Tibial artery (tissue), 4 donors: ENCODE results near the gene HIPK2.

Source experiments
- DNase-seq, 2 donors: peaks; one replicate each; pipeline ENCODE4 v3.0.0-alpha.2; 2019
- H3K27ac ChIP-seq, 2 donors: fragments of 200-600 bp; sonication (generic) in 1 of 2; 1 replicate in 1 of 2; 2 replicates in 1 of 2; pipeline ENCODE4 v1.5.1; 2018 to 2019; ENCODE audit warnings: mild to moderate bottlenecking in 1 of 2
- H3K27me3 ChIP-seq, 2 donors: fragments of 200-600 bp; sonication (generic) in 1 of 2; one replicate each; pipeline versions ENCODE4 v1.5.1 to v1.6.0; 2016 to 2019
- H3K36me3 ChIP-seq, 3 donors: fragments of 200-600 bp; sonication (generic) in 2 of 3; one replicate each; pipeline ENCODE4 v1.5.1; 2016 to 2019; ENCODE audit warnings: mild to moderate bottlenecking in 2 of 3
- H3K4me1 ChIP-seq, 4 donors: fragments of 200-600 bp; sonication (generic) in 2 of 4; 1 replicate in 3 of 4; 2 replicates in 1 of 4; pipeline ENCODE4 v1.5.1; 2016 to 2019
- H3K4me3 ChIP-seq, 2 donors: fragments of 200-600 bp; sonication (generic) in 1 of 2; 1 replicate in 1 of 2; 2 replicates in 1 of 2; pipeline ENCODE4 v1.5.1; 2018 to 2019; ENCODE audit warnings: mild to moderate bottlenecking in 2 of 2
- H3K9me3 ChIP-seq, 3 donors: fragments of 200-600 bp; sonication (generic) in 1 of 3; one replicate each; pipeline ENCODE4 v1.5.1; 2016 to 2019
- CTCF ChIP-seq, 2 experiments: fragments of 200-600 bp in 1 of 2; fragments of 450-650 bp in 1 of 2; IDR thresholded peaks; one replicate each; pipeline ENCODE4 v1.5.1; 2017 to 2019; ENCODE audit warnings: antibody characterized with exemption in 2 of 2, mild to moderate bottlenecking in 1 of 2, moderate library complexity in 1 of 2
- intact Hi-C: fragments of 100-400 bp; cut with DNase I; formaldehyde crosslinking; loops from one replicate; pipeline ENCODE4 v1.15.0; 2023; ENCODE audit warnings: low total_unique reads

The HIPK2 gene

DNA sequence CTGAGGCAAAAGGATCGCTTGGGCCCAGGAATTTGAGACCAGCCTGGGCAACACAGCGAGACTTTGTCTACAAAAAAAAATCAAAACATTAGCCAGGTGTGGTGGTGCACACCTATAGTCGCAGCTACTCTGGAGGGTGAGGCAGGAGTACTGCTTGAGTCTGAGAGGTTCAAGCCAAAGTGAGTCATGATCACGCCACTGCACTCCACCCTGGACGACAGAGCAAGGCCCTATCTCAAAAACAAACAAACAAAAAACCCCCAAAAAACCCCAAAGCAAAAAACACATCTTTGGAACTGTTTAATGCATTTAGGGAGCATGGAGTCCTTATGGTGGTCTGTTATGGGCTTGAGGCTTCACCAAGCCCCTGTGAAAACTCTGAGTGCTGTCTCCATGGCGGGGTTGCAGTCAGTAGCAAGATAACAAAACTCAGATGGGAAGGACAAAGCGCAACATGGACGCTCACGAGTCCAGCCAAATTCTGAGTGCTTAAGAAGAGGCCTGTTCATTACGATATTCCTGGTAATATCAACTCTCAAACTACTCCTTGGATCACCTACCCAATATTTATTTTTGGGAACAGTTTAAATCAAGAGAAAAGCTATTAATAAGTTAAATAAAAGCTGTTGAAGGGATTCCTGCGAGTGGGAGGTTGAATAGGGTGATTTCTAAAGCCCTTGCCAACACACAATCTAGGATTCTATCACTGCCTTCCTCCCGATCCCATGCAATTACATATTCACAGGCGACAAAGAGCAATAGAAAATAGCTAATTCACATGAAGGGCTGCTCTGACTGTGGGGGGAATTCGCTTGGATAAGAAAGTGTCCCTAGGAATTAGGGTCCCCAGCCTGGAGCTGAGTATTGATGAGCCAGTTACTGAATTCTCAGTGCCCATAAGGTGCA, 123.3 kb downstream of the HIPK2 start:
- Histone ChIP-seq H3K4me1 (peaks cover 0 to 21% (median 6%) of the 10 kb centered on the region in 4 donors), H3K36me3 (peaks cover 0 to 15% (median 0%) of the 10 kb centered on the region in 3 donors), H3K27me3 (no peaks in the 10 kb centered on the region), H3K9me3 (no peaks in the 10 kb centered on the region), H3K27ac (no peak overlapping the region), H3K4me3 (no peak overlapping the region)
- DNase-seq, result no peak
- intact Hi-C loops, result no loop called here
- TF ChIP-seq CTCF (IDR thresholded peaks at IDR 0.05), result no peak

- TF ChIP-seq CTCF (IDR thresholded peaks at IDR 0.05), result no peak
- Histone ChIP-seq H3K4me3 (no peak overlapping the region), H3K9me3 (no peaks in the 10 kb centered on the region), H3K36me3 (peaks cover 0 to 15% (median 0%) of the 10 kb centered on the region in 3 donors), H3K27me3 (no peaks in the 10 kb centered on the region), H3K4me1 (peaks cover 0 to 18% (median 3%) of the 10 kb centered on the region in 4 donors), H3K27ac (no peak overlapping the region)
- intact Hi-C loops, result no loop called here
- DNase-seq, result no peak
Observed at GRCh38 chr7:139651914-139652313, 125.9 kb downstream of the HIPK2 start.

- no peak for DNase-seq
- no peak overlapping the region for H3K27ac ChIP-seq
- no peaks in the 10 kb centered on the region for H3K9me3 ChIP-seq
- intact Hi-C loops, result no loop called here
- no peak for TF ChIP-seq CTCF (IDR thresholded peaks at IDR 0.05)
- no peak overlapping the region for H3K4me3 ChIP-seq
- H3K36me3 ChIP-seq, result peaks cover 0 to 15% (median 0%) of the 10 kb centered on the region in 3 donors
- no peaks in the 10 kb centered on the region for H3K27me3 ChIP-seq
- peaks cover 0 to 23% (median 6%) of the 10 kb centered on the region in 4 donors for H3K4me1 ChIP-seq
Observed at GRCh38 chr7:139651308-139651707, 126.5 kb downstream of the HIPK2 start.

- DNase-seq, result no peak
- intact Hi-C loops, result no loop called here
- TF ChIP-seq CTCF (IDR thresholded peaks at IDR 0.05), result no peak
- no peak overlapping the region for H3K4me3 ChIP-seq
- peaks cover 0 to 12% (median 0%) of the 10 kb centered on the region in 3 donors for H3K36me3 ChIP-seq
- no peaks in the 10 kb centered on the region for H3K9me3 ChIP-seq
- peaks cover 0 to 28% (median 10%) of the 10 kb centered on the region in 4 donors for H3K4me1 ChIP-seq
- no peak overlapping the region for H3K27ac ChIP-seq
- H3K27me3 ChIP-seq, result no peaks in the 10 kb centered on the region
Observed at GRCh38 chr7:139650429-139651100, 127.2 kb downstream of the HIPK2 start.

DNA sequence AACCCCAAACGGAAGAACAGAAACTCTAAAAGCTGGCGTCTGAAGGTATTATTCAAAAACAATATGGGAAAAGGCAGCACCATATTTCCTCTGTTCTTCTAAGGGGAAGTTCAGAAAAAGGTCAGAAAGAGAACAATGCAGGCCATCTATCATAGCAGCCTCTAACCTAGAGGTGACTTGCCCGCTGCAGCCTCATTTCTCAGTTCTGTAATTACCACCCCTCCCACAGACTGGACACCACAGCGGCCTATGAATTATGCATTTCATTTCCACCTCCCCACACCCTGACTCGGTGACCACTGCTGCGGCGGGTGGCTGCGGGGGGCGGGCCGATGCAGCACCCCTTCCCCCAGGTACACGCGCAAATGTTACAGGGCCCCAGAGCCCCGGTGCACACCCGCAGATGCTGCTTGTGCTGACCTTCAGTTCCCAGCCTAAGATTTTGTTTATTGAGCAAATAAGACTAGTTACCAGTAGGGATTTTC, 128.8 kb downstream of the HIPK2 start:
- H3K36me3 ChIP-seq, result peaks cover 0 to 5% (median 0%) of the 10 kb centered on the region in 3 donors

More for the DNA sequence above, 128.8 kb downstream of the HIPK2 start:
- intact Hi-C loops, result loop anchor here (2.0 kb wide), 1 partner anchor 354 kb away; no protein-coding TSS in a partner anchor
- Histone ChIP-seq H3K4me1 (peaks cover 0 to 28% (median 12%) of the 10 kb centered on the region in 4 donors), H3K27me3 (no peaks in the 10 kb centered on the region), H3K27ac (peak overlapping the region in 1 of 2 donors; percentile 18), H3K9me3 (no peaks in the 10 kb centered on the region), H3K4me3 (no peak overlapping the region)
- no peak for TF ChIP-seq CTCF (IDR thresholded peaks at IDR 0.05)
- DNase-seq, result no peak
